KOPT-K1 (cell line): ENCODE results near the gene ANKRD16.
"Not testable (repeated sequence)": the region's sequence is repeated elsewhere in the genome, so short reads cannot be mapped to it uniquely, and the experiment has no call there.

Experiments used
- H3K27ac ChIP-seq: fragments of 200-600 bp; sonication (generic); 2 replicates; pipeline ENCODE4 v1.5.1; 2016; ENCODE audit warnings: antibody characterized with exemption, mild to moderate bottlenecking, low read depth, low read length; ENCODE audit not compliant: poor library complexity, severe bottlenecking
- H3K36me3 ChIP-seq: fragments of 200-600 bp; sonication (generic); 2 replicates; pipeline ENCODE4 v1.5.1; 2017; ENCODE audit warnings: antibody characterized with exemption, mild to moderate bottlenecking, low read length, moderate library complexity; ENCODE audit not compliant: insufficient read depth
- H3K9me3 ChIP-seq: fragments of 200-600 bp; sonication (generic); 2 replicates; pipeline ENCODE4 v1.5.1; 2017; ENCODE audit warnings: antibody characterized with exemption, low read length, mild to moderate bottlenecking; ENCODE audit not compliant: insufficient read depth, poor library complexity, severe bottlenecking

Gene ANKRD16

GRCh38 chr10:5843686-5844344 lies 45.9 kb downstream of the ANKRD16 start:
- no peaks in the 10 kb centered on the region for H3K36me3 ChIP-seq
- no peak overlapping the region for H3K27ac ChIP-seq
- H3K9me3 ChIP-seq, result no peaks in the 10 kb centered on the region

GRCh38 chr10:5841965-5842364 lies 47.7 kb downstream of the ANKRD16 start:
- no peaks in the 10 kb centered on the region for H3K36me3 ChIP-seq
- H3K27ac ChIP-seq, result no peak overlapping the region
- H3K9me3 ChIP-seq, result no peaks in the 10 kb centered on the region

GRCh38 chr10:5840314-5841307 lies 49.1 kb downstream of the ANKRD16 start:
- Histone ChIP-seq H3K27ac (no peak overlapping the region), H3K36me3 (no peaks in the 10 kb centered on the region), H3K9me3 (no peaks in the 10 kb centered on the region)

- not testable (repeated sequence) for H3K9me3 ChIP-seq, H3K27ac ChIP-seq, H3K36me3 ChIP-seq
Observed at GRCh38 chr10:5836181-5836580, 53.5 kb downstream of the ANKRD16 start.

GRCh38 chr10:5835446-5836095 lies 54.1 kb downstream of the ANKRD16 start:
- H3K27ac ChIP-seq, result no peak overlapping the region
- H3K36me3 ChIP-seq, result no peaks in the 10 kb centered on the region
- no peaks in the 10 kb centered on the region for H3K9me3 ChIP-seq

GRCh38 chr10:5833814-5834213 lies 55.9 kb downstream of the ANKRD16 start:
- H3K36me3 ChIP-seq, result no peaks in the 10 kb centered on the region
- no peaks in the 10 kb centered on the region for H3K9me3 ChIP-seq
- no peak overlapping the region for H3K27ac ChIP-seq

- H3K9me3 ChIP-seq, result no peaks in the 10 kb centered on the region
- no peaks in the 10 kb centered on the region for H3K36me3 ChIP-seq
- no peak overlapping the region for H3K27ac ChIP-seq
Observed at GRCh38 chr10:5832946-5833345, 56.7 kb downstream of the ANKRD16 start.

- H3K9me3 ChIP-seq, result no peaks in the 10 kb centered on the region
- no peaks in the 10 kb centered on the region for H3K36me3 ChIP-seq
- H3K27ac ChIP-seq, result no peak overlapping the region
Observed at GRCh38 chr10:5831446-5831782, 58.3 kb downstream of the ANKRD16 start.

- H3K27ac ChIP-seq, result no peak overlapping the region
Observed at GRCh38 chr10:5830629-5831445, 58.9 kb downstream of the ANKRD16 start.

GRCh38 chr10:5829267-5829666 lies 60.4 kb downstream of the ANKRD16 start:
- no peaks in the 10 kb centered on the region for H3K9me3 ChIP-seq
- no peaks in the 10 kb centered on the region for H3K36me3 ChIP-seq
- H3K27ac ChIP-seq, result no peak overlapping the region

More at GRCh38 chr10:5830629-5831445, 58.9 kb downstream of the ANKRD16 start:
- Histone ChIP-seq H3K9me3 (no peaks in the 10 kb centered on the region), H3K36me3 (no peaks in the 10 kb centered on the region)

- no peak overlapping the region for H3K27ac ChIP-seq
- no peaks in the 10 kb centered on the region for H3K9me3 ChIP-seq
- no peaks in the 10 kb centered on the region for H3K36me3 ChIP-seq
Observed at GRCh38 chr10:5828725-5829124, 61.0 kb downstream of the ANKRD16 start.

- H3K27ac ChIP-seq, result no peak overlapping the region
- no peaks in the 10 kb centered on the region for H3K36me3 ChIP-seq
- no peaks in the 10 kb centered on the region for H3K9me3 ChIP-seq
Observed at GRCh38 chr10:5827841-5828240, 61.9 kb downstream of the ANKRD16 start.

GRCh38 chr10:5826511-5826910 lies 63.2 kb downstream of the ANKRD16 start:
- not testable (repeated sequence) for H3K36me3 ChIP-seq

GRCh38 chr10:5818894-5819293 lies 70.8 kb downstream of the ANKRD16 start:
- Histone ChIP-seq H3K9me3 (no peaks in the 10 kb centered on the region), H3K36me3 (no peaks in the 10 kb centered on the region), H3K27ac (no peak overlapping the region)

More at GRCh38 chr10:5826511-5826910, 63.2 kb downstream of the ANKRD16 start:
- not testable (repeated sequence) for H3K9me3 ChIP-seq, H3K27ac ChIP-seq

- H3K9me3 ChIP-seq, result no peaks in the 10 kb centered on the region
- H3K36me3 ChIP-seq, result no peaks in the 10 kb centered on the region
- H3K27ac ChIP-seq, result no peak overlapping the region
Observed at GRCh38 chr10:5818048-5818331, 71.7 kb downstream of the ANKRD16 start.
